Fibroblast of lung (primary cell): Measurements from ENCODE around the gene CNTN4.

Experiments
- CTCF ChIP-seq, 2 donors: IDR thresholded peaks in 1 of 2; conservative IDR thresholded peaks in 1 of 2; 1 replicate in 1 of 2; 2 replicates in 1 of 2; pipeline ENCODE4 v1.5.1; 2011 to 2012; ENCODE audit warnings: low read length in 2 of 2, control low read depth in 1 of 2, inconsistent platforms in 1 of 2, low read depth in 1 of 2, mild to moderate bottlenecking in 1 of 2
- EZH2 ChIP-seq: IDR thresholded peaks from 2 replicates; pipeline ENCODE4 v1.5.1; 2012; ENCODE audit warnings: low read length, control low read depth, mild to moderate bottlenecking; ENCODE audit errors: missing control alignments

- no peak for TF ChIP-seq EZH2
- TF ChIP-seq CTCF (conservative IDR thresholded peaks at IDR 0.05 in 1 of 2, IDR thresholded peaks at IDR 0.05 in 1 of 2; ENCODE audit: low read depth in 1 of 2, low read length in 2 of 2) = no peak
Measured at GRCh38 chr3:2092758-2093157, 5.9 kb upstream of the CNTN4 start.
